GM23248 (cell line): ENCODE results near the gene UNC93B1.

Experiments
- EZH2 ChIP-seq: fragments of 200-600 bp; sonication (generic); IDR thresholded peaks from 2 replicates; pipeline ENCODE4 v1.6.1; 2018; ENCODE audit warnings: antibody characterized with exemption, mild to moderate bottlenecking; ENCODE audit not compliant: insufficient read depth, poor library complexity, severe bottlenecking
- EZH2phosphoT487 ChIP-seq: fragments of 200-600 bp; sonication (generic); IDR thresholded peaks from 2 replicates; pipeline ENCODE4 v1.6.1; 2018; ENCODE audit warnings: antibody characterized with exemption, moderate library complexity, mild to moderate bottlenecking, low read depth; ENCODE audit not compliant: insufficient read depth

- TF ChIP-seq EZH2 (no peak), EZH2phosphoT487 (no peak)
Measured at GRCh38 chr11:68032003-68032402, 28.1 kb upstream of the UNC93B1 start.
